Measurements from ENCODE around the gene DMKN.

DNA sequence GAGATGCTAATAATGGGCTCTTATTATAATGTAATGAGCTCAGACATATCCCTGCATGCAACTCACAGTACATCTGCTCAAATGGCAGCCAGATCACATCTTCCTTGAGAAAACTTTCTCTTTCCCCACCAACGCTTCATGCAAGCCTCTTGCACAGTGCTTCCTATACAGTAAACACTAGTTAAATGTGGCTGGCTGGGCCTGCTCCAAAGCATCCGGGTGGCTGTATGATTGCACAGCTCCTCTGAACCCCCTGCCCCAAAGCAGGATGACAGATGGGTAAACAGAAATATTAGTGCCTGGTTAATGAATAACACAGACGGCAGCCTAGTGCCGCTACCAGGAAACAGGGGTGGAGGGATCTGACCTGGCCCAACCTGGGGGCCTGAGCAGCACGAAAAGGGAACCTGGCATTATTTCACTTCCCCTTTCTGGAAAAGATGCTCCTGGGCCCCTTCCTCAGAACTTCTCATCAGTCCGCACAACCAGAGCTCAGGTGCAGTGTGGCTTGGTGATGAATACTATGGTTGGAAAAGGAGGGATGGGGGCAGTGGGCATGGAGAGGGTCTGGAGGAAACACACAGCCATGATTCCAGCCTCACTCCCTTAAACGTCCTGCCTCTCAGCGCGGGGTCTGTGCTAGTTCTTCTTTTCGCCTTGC is 54.6 kb downstream of the DMKN start:
- TF ChIP-seq POLR2A (IDR thresholded peaks at IDR 0.05) (no peak), POLR2AphosphoS5 (IDR thresholded peaks at IDR 0.05) (no peak)
- TF ChIP-seq, protein P1, sequence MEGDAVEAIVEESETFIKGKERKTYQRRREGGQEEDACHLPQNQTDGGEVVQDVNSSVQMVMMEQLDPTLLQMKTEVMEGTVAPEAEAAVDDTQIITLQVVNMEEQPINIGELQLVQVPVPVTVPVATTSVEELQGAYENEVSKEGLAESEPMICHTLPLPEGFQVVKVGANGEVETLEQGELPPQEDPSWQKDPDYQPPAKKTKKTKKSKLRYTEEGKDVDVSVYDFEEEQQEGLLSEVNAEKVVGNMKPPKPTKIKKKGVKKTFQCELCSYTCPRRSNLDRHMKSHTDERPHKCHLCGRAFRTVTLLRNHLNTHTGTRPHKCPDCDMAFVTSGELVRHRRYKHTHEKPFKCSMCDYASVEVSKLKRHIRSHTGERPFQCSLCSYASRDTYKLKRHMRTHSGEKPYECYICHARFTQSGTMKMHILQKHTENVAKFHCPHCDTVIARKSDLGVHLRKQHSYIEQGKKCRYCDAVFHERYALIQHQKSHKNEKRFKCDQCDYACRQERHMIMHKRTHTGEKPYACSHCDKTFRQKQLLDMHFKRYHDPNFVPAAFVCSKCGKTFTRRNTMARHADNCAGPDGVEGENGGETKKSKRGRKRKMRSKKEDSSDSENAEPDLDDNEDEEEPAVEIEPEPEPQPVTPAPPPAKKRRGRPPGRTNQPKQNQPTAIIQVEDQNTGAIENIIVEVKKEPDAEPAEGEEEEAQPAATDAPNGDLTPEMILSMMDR (IDR thresholded peaks at IDR 0.05 in 8 of 11, conservative IDR thresholded peaks at IDR 0.05 in 3 of 11) = no peak

Measured in spleen (tissue), 7 donors.